Chondrocyte (in vitro differentiated cells): Measurements from ENCODE around the gene KCNK18. TPM values are rescaled to one million over a fixed set of nuclear protein-coding genes. Genes with fewer than 3 reads are reported as not detected.

Experiments used
- DNase-seq: peaks from one replicate; pipeline ENCODE4 v3.0.0; 2021; ENCODE audit warnings: mixed read lengths, low spot score
- H3K27ac Mint-ChIP-seq: one replicate; pipeline ENCODE4 v1.8.0; 2021; ENCODE audit warnings: mild to moderate bottlenecking, moderate library complexity, mixed read lengths; ENCODE audit not compliant: unreplicated experiment
- H3K27me3 Mint-ChIP-seq: 2 replicates; pipeline ENCODE4 v1.8.0; 2021; ENCODE audit warnings: low read depth, mixed read lengths
- H3K36me3 Mint-ChIP-seq: 2 replicates; pipeline ENCODE4 v1.8.0; 2021; ENCODE audit warnings: low read depth, mixed read lengths
- H3K4me1 Mint-ChIP-seq: 2 replicates; pipeline ENCODE4 v1.8.0; 2021; ENCODE audit warnings: low read depth, mild to moderate bottlenecking, mixed read lengths
- H3K4me3 Mint-ChIP-seq: one replicate; pipeline ENCODE4 v1.8.0; 2021; ENCODE audit warnings: mild to moderate bottlenecking, moderate library complexity, mixed read lengths; ENCODE audit not compliant: unreplicated experiment
- H3K9me3 Mint-ChIP-seq: 2 replicates; pipeline ENCODE4 v1.8.0; 2021; ENCODE audit warnings: low read depth, mixed read lengths
- total RNA-seq: library from RNA; stranded (reverse); gene quantifications from 3 replicates; pipeline ENCODE4 v1.2.1, GENCODE V29; 2021
- TF ChIP-seq, protein P1 (sequence below): fragments of 200-600 bp; sonication (generic); IDR thresholded peaks from 2 replicates; pipeline ENCODE4 v1.5.0; 2021; ENCODE audit warnings: antibody characterized with exemption, mild to moderate bottlenecking, moderate library complexity

Gene KCNK18
- total RNA-seq, 1 donor from 2014 or later, result not detected

GRCh38 chr10:117254338-117254737 lies 57.0 kb downstream of the KCNK18 start:
- H3K36me3 Mint-ChIP-seq, result no peaks in the 10 kb centered on the region
- no peak for DNase-seq
- no peak overlapping the region for H3K27ac Mint-ChIP-seq
- TF ChIP-seq, protein P1, sequence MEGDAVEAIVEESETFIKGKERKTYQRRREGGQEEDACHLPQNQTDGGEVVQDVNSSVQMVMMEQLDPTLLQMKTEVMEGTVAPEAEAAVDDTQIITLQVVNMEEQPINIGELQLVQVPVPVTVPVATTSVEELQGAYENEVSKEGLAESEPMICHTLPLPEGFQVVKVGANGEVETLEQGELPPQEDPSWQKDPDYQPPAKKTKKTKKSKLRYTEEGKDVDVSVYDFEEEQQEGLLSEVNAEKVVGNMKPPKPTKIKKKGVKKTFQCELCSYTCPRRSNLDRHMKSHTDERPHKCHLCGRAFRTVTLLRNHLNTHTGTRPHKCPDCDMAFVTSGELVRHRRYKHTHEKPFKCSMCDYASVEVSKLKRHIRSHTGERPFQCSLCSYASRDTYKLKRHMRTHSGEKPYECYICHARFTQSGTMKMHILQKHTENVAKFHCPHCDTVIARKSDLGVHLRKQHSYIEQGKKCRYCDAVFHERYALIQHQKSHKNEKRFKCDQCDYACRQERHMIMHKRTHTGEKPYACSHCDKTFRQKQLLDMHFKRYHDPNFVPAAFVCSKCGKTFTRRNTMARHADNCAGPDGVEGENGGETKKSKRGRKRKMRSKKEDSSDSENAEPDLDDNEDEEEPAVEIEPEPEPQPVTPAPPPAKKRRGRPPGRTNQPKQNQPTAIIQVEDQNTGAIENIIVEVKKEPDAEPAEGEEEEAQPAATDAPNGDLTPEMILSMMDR, result no peak
- H3K27me3 Mint-ChIP-seq, result peaks cover 36% of the 10 kb centered on the region
- H3K4me1 Mint-ChIP-seq, result no peaks in the 10 kb centered on the region
- H3K4me3 Mint-ChIP-seq, result no peak overlapping the region
- no peaks in the 10 kb centered on the region for H3K9me3 Mint-ChIP-seq

DNA sequence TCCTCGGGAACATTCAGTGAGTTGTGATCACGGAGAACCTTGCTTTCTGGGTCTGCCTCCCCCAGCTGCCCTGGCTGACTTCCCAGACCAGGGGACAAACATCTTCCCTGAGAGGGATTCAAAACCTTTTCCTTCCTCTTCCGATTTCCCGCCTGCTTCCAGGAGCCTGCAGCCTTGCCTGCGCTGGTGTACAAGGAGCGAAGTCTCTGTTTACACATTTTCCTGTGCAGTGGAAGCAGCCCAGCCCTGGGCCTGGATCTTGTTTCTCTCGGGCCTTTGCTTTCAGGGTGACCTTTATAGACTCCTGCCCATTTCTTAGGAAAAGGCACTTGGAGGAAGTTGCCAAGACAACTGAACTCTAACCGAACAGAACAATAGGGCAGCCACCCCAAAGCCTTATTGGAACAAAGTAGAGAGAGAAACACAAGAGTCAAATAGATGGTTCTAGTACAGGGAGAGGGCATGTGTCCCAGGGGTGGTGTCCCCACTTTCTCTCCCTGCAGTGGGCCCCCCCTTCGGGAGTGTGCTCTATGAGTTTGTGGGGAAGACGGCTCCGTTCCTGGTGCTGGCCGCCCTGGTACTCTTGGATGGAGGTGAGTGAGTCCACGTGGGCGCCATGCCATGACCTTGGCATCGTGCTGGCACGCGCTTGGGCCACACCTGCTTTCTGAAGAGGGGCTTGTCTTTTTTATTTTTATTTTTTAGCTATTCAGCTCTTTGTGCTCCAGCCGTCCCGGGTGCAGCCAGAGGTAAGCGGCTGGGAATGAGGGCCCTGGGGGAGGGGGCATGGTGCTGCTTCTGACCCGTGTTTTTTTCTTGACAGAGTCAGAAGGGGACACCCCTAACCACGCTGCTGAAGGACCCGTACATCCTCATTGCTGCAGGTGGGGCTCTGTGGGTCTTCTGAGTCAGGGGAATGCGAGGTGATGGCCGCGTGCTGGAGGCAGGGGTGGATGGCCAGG lies 57.8 kb downstream of the KCNK18 start:
- Mint-ChIP-seq H3K27me3 (peaks cover 43% of the 10 kb centered on the region), H3K4me3 (no peak overlapping the region), H3K36me3 (no peaks in the 10 kb centered on the region), H3K9me3 (no peaks in the 10 kb centered on the region), H3K27ac (no peak overlapping the region), H3K4me1 (no peaks in the 10 kb centered on the region)
- TF ChIP-seq, protein P1, result no peak
- no peak for DNase-seq

DNA sequence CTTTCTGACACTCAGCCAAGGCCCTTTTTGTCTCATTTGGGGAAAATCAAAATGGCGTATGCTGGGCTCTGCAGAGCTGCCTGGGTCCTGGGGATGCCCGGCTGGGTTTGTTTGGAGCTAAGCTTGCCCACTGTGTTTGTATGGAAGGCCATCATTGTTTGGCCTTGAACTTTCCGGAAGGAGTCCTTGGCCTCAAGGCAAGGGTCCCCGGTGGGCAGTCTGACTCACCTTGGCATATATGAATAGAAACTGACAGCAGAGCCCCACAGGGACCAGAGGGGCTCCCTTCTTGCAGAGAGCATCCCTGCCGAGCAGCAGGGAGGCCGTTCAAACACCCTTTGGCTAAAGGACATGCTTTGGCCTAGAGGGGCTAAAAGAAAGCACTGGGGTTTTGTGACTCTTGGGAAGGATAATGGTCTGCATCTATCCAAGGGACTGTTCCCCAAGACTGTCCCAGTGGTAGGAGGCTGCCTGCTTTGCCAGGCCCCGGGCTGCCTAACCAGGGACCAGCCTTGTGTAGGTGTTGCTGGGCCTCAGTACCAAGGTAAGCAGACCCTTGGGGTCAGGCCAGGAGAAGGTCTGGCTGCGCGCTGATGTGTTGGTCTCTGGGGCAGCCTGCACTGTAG lies 58.7 kb downstream of the KCNK18 start:
- peaks cover 48% of the 10 kb centered on the region for H3K27me3 Mint-ChIP-seq

DNA sequence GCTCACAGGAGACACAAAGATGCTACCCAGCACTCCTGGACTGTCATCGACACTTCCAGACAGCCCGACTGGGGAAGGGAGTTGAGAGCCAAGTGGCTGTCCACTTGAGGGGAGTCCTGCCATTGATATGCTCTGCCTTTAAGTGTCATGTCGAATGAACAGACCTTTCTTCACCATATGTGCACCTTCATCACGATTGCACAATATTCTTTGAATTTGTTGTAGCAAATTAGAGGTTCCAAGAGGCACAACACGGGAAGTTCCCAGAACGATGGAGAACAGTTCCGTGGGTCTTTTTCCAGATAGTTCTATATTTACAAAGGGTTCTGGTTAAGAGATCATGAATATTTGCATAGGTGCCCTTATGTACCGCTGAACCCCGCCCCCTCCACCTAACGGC lies 59.6 kb downstream of the KCNK18 start:
- TF ChIP-seq, protein P1, result no peak
- H3K9me3 Mint-ChIP-seq, result no peaks in the 10 kb centered on the region
- H3K27ac Mint-ChIP-seq, result no peak overlapping the region
- H3K27me3 Mint-ChIP-seq, result peaks cover 48% of the 10 kb centered on the region
- H3K36me3 Mint-ChIP-seq, result no peaks in the 10 kb centered on the region
- H3K4me1 Mint-ChIP-seq, result peaks cover 4% of the 10 kb centered on the region
- no peak for DNase-seq
- no peak overlapping the region for H3K4me3 Mint-ChIP-seq

More for the DNA sequence above, 58.7 kb downstream of the KCNK18 start:
- Mint-ChIP-seq H3K4me1 (peaks cover 4% of the 10 kb centered on the region), H3K4me3 (no peak overlapping the region), H3K9me3 (no peaks in the 10 kb centered on the region), H3K27ac (no peak overlapping the region), H3K36me3 (no peaks in the 10 kb centered on the region)
- TF ChIP-seq, protein P1, result no peak
- no peak for DNase-seq

DNA sequence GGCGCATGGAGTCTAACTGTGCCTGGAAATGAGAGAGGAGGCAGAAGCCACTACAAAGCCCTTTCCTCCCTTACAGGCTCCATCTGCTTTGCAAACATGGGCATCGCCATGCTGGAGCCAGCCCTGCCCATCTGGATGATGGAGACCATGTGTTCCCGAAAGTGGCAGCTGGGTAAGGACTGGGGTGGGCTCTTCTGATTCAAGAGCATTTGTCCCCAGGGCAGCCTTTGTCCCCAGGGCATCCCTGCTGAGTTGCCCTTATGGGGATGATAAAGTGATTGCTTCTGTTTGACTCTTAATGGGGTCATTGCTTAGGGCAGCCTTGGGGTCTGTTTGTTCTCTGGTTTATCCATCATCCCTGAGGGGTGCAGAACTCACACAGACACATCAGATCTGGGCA lies 60.4 kb downstream of the KCNK18 start:
- Mint-ChIP-seq H3K27ac (no peak overlapping the region), H3K36me3 (no peaks in the 10 kb centered on the region), H3K27me3 (peaks cover 53% of the 10 kb centered on the region), H3K4me1 (peaks cover 4% of the 10 kb centered on the region), H3K4me3 (no peak overlapping the region), H3K9me3 (no peaks in the 10 kb centered on the region)
- TF ChIP-seq, protein P1, result no peak
- no peak for DNase-seq
